HepG2 (cell line): ENCODE data around the gene HELZ. TPM values are rescaled to one million over a fixed set of nuclear protein-coding genes. Genes with fewer than 3 reads are reported as not detected.
A peak's percentile ranks its signal among the peaks of the same experiment; 100 is the strongest.

Experiments
- ATAC-seq: fragments of 200-7000 bp; cut with Tn5 transposase; 3 replicates; pipeline ENCODE4 v1.9.1; 2020; ENCODE audit warnings: mild to moderate bottlenecking, moderate library complexity
- BruUV-seq: library from RNA; stranded (reverse); fragments of 400-500 nt; replicated peaks from 2 replicates; lab custom pipeline; 2021; lab: Mats Ljungman, UMichigan
- CTCF ChIA-PET: fragments of 300-600 bp; formaldehyde crosslinking; extraction: SDS; loops from one replicate; lab custom pipeline; 2021; ENCODE audit warnings: low total read pairs, inconsistent platforms, low intra/inter-chr PET ratio; lab: Yijun Ruan, JAX
- POLR2A ChIA-PET: fragments of 350-600 bp; sonication (Branson Sonifier 250); formaldehyde crosslinking; loops from one replicate; lab custom pipeline; 2020; ENCODE audit warnings: antibody characterized with exemption, inconsistent platforms; lab: Yijun Ruan, JAX
- DNase-seq: peaks from one replicate; pipeline ENCODE4 v3.0.0-alpha.2; 2015; ENCODE audit warnings: low spot score
- FAIRE-seq: peaks from 3 replicates; lab custom pipeline; 2011; peaks lifted over from hg19 to GRCh38; lab: Jason Lieb, UNC
- H2AFZ ChIP-seq: one replicate; pipeline ENCODE4 v1.6.1; 2011; ENCODE audit warnings: low read length, inconsistent platforms
- H3K27ac ChIP-seq: fragments of 300-600 bp; 3 replicates; pipeline ENCODE4 v1.8.0; 2011; ENCODE audit warnings: mixed run types, mild to moderate bottlenecking, mixed read lengths, low read length, inconsistent platforms; ENCODE audit not compliant: insufficient read depth; ENCODE audit errors: extremely low read length
- H3K27me3 ChIP-seq, 2 experiments: fragments of 200-600 bp in 1 of 2; 2 replicates in 1 of 2; 3 replicates in 1 of 2; pipeline versions ENCODE4 v1.6.0 to v1.8.0; 2011; ENCODE audit warnings: low read length in 2 of 2, mild to moderate bottlenecking in 2 of 2, moderate library complexity in 2 of 2, inconsistent platforms in 1 of 2; ENCODE audit not compliant: insufficient read depth in 2 of 2, control insufficient read depth in 1 of 2
- H3K36me3 ChIP-seq, 2 experiments: fragments of 200-600 bp in 1 of 2; replicated peaks in 1 of 2; 2 replicates in 1 of 2; 3 replicates in 1 of 2; pipeline versions ENCODE4 v1.5.1 to v1.8.0; 2011; ENCODE audit warnings: low read length in 2 of 2, inconsistent platforms in 1 of 2; ENCODE audit not compliant: insufficient read depth in 2 of 2, control insufficient read depth in 1 of 2
- H3K4me1 ChIP-seq: 2 replicates; pipeline ENCODE4 v1.5.1; 2012; ENCODE audit warnings: low read length, inconsistent platforms; ENCODE audit not compliant: insufficient read depth
- H3K4me2 ChIP-seq: 2 replicates; pipeline ENCODE4 v1.6.0; 2011; ENCODE audit warnings: low read depth, low read length, inconsistent platforms
- H3K4me3 ChIP-seq, 3 experiments: fragments of 200-600 bp in 1 of 3; sonication (generic), shearing (Covaris generic) in 1 of 3; replicated peaks in 1 of 3; 2 replicates each; pipeline ENCODE4 v1.5.1; 2011 to 2016; ENCODE audit warnings: low read length in 3 of 3, inconsistent platforms in 2 of 3, low read depth in 2 of 3, mild to moderate bottlenecking in 2 of 3, control low read depth in 1 of 3, mixed read lengths in 1 of 3; ENCODE audit not compliant: insufficient read depth in 1 of 3
- H3K79me2 ChIP-seq: one replicate; pipeline ENCODE4 v1.6.1; 2011; ENCODE audit warnings: low read length, inconsistent platforms; ENCODE audit not compliant: insufficient read depth
- H3K9ac ChIP-seq: 2 replicates; pipeline ENCODE4 v1.6.0; 2011; ENCODE audit warnings: mild to moderate bottlenecking, low read depth, low read length, inconsistent platforms; ENCODE audit not compliant: insufficient read depth
- H3K9me3 ChIP-seq: 2 replicates; pipeline ENCODE4 v1.5.1; 2012; ENCODE audit warnings: mild to moderate bottlenecking, low read length
- H4K20me1 ChIP-seq: 2 replicates; pipeline ENCODE4 v1.6.0; 2011; ENCODE audit warnings: inconsistent platforms, mild to moderate bottlenecking, low read length, moderate library complexity; ENCODE audit not compliant: insufficient read depth
- KLF13 ChIP-seq: sonication (generic); formaldehyde crosslinking; IDR thresholded peaks from 2 replicates; pipeline ENCODE4 v1.4.0; 2020; ENCODE audit warnings: mild to moderate bottlenecking, missing genetic modification reagents
- RBM22 ChIP-seq: fragments of 200-400 bp; formaldehyde crosslinking; optimal IDR thresholded peaks from 2 replicates; pipeline ENCODE3; 2017; ENCODE audit warnings: mild to moderate bottlenecking, low read length, moderate library complexity
- ZNF101 ChIP-seq: sonication (generic); formaldehyde crosslinking; IDR thresholded peaks from 2 replicates; pipeline ENCODE4 v1.4.0; 2020; ENCODE audit warnings: mild to moderate bottlenecking, low read depth, missing genetic modification reagents, borderline replicate concordance
- ZNF557 ChIP-seq: sonication (generic); formaldehyde crosslinking; IDR thresholded peaks from 2 replicates; pipeline ENCODE4 v1.4.0; 2020; ENCODE audit warnings: missing genetic modification reagents
- WGBS: methylation state at CpG from one replicate; pipeline ENCODE4 v1.1.6; 2017; ENCODE audit warnings: low lambda C conversion rate; 5-methylcytosine and 5-hydroxymethylcytosine counted together
- in situ Hi-C: cut with HindIII; loops from 2 replicates; pipeline ENCODE4 v1.10.0; 2017; ENCODE audit warnings: low pct_unique_long_range_greater_than_20kb; ENCODE audit not compliant: extremely low pct_ligation_motif_present
- intact Hi-C: fragments of 100-400 bp; cut with micrococcal nuclease; formaldehyde crosslinking; loops from one replicate; pipeline ENCODE4 v1.10.0; 2022; ENCODE audit not compliant: unreplicated experiment
- polyA plus RNA-seq, 8 experiments: library from polyadenylated mRNA; depleted of rRNA in 3 of 8; stranded (reverse) in 7 of 8; unstranded in 1 of 8; fragments of >200 nt; fragmentation: Illumina TruSeq in 4 of 8; extraction: Trizol in 4 of 8; gene quantifications; 2 replicates each; pipeline versions ENCODE4 v1.2.1 to v1.2.3, GENCODE V29; 2011 to 2016; ENCODE audit warnings: low read depth in 4 of 8, missing spikeins in 1 of 8, mixed read lengths in 1 of 8; ENCODE audit not compliant: insufficient read depth in 1 of 8
- total RNA-seq, 5 experiments: library from RNA; depleted of rRNA; stranded (reverse); fragments of >200 nt; fragmentation: Illumina TruSeq; extraction: Trizol; gene quantifications; 2 replicates each; pipeline ENCODE4 v1.2.3, GENCODE V29; 2016; ENCODE audit warnings: low read depth in 1 of 5
- TF ChIP-seq, protein P1 (sequence below): sonication (generic); formaldehyde crosslinking; IDR thresholded peaks from 2 replicates; pipeline ENCODE4 v1.4.0; 2020; ENCODE audit warnings: mild to moderate bottlenecking, low read depth, missing genetic modification reagents

Gene HELZ
- total and polyA plus RNA-seq, 2 of the 13 experiments (the other 11 are each of a cell fraction or from before 2014, with no cell fraction given): 35.3 to 52.4 TPM

- intact Hi-C loops: no loop called here
Observed at GRCh38 chr17:67156269-67157199, 88.5 kb downstream of the HELZ start.

GRCh38 chr17:67152824-67153223, 92.2 kb downstream of the HELZ start:
- DNase-seq: no peak
- TF ChIP-seq KLF13 (CRISPR knock-in tag): no peak
- TF ChIP-seq, protein P1, sequence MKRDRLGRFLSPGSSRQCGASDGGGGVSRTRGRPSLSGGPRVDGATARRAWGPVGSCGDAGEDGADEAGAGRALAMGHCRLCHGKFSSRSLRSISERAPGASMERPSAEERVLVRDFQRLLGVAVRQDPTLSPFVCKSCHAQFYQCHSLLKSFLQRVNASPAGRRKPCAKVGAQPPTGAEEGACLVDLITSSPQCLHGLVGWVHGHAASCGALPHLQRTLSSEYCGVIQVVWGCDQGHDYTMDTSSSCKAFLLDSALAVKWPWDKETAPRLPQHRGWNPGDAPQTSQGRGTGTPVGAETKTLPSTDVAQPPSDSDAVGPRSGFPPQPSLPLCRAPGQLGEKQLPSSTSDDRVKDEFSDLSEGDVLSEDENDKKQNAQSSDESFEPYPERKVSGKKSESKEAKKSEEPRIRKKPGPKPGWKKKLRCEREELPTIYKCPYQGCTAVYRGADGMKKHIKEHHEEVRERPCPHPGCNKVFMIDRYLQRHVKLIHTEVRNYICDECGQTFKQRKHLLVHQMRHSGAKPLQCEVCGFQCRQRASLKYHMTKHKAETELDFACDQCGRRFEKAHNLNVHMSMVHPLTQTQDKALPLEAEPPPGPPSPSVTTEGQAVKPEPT (CRISPR knock-in tag): no peak
- TF ChIP-seq ZNF557 (CRISPR knock-in tag): no peak
- 92% methylated on average over 2 of the region's 2 CpGs for WGBS
- Histone ChIP-seq H3K4me3 (no peak overlapping the region), H3K79me2 (no peaks in the 10 kb centered on the region), H3K4me1 (peaks cover 19% of the 10 kb centered on the region), H3K27ac (no peak overlapping the region), H3K4me2 (no peak overlapping the region), H3K9ac (no peak overlapping the region), H4K20me1 (no peaks in the 10 kb centered on the region), H3K27me3 (no peaks in the 10 kb centered on the region), H3K36me3 (peaks cover 13 to 74% of the 10 kb centered on the region in 2 experiments; a peak in 4 of 5 replicates), H2AFZ (no peak overlapping the region), H3K9me3 (no peaks in the 10 kb centered on the region)
- BruUV-seq: no TSS peak
- POLR2A ChIA-PET: interaction anchor here (0.6 kb wide), 1 partner anchor 754 kb away, joined by 3 read pairs; no protein-coding TSS in a partner anchor
- no peak for FAIRE-seq
- ATAC-seq: no peak
- in situ Hi-C loops (no loop called here), intact Hi-C loops (no loop called here)
- CTCF ChIA-PET: no interaction called here

More at GRCh38 chr17:67156269-67157199, 88.5 kb downstream of the HELZ start:
- Histone ChIP-seq H3K36me3 (peaks cover 15 to 55% of the 10 kb centered on the region in 2 experiments), H2AFZ (no peak overlapping the region), H3K4me1 (peaks cover 9% of the 10 kb centered on the region; the same call in 1 of the 2 replicates), H4K20me1 (no peaks in the 10 kb centered on the region), H3K4me3 (no peak overlapping the region), H3K9me3 (no peaks in the 10 kb centered on the region), H3K79me2 (no peaks in the 10 kb centered on the region), H3K9ac (no peak overlapping the region), H3K27ac (no peak overlapping the region), H3K4me2 (no peak overlapping the region), H3K27me3 (no peaks in the 10 kb centered on the region)
- ATAC-seq (no peak; the same call in 2 of the 3 replicates), FAIRE-seq (no peak), DNase-seq (no peak)
- TF ChIP-seq RBM22 (peak; percentile 28), ZNF101 (CRISPR knock-in tag) (no peak)
- ChIA-PET POLR2A (no interaction called here), CTCF (no interaction called here)
- no TSS peak for BruUV-seq
- 98% methylated on average over 9 of the region's 9 CpGs for WGBS
- in situ Hi-C loops: no loop called here
